Measurements from ENCODE around the gene BTBD2. TPM values are rescaled to one million over a fixed set of nuclear protein-coding genes. Genes with fewer than 3 reads are reported as not detected.

Gene BTBD2
- total and polyA plus RNA-seq, 2 of the 13 experiments (the other 11 are each of a cell fraction or from before 2014, with no cell fraction given), result 28.1 to 45.3 TPM

- peak; percentile 24; the same call in 1 of the 2 replicates for TF ChIP-seq HDAC2 (CRISPR knock-in tag; IDR thresholded peaks at IDR 0.05)
- no peak for TF ChIP-seq GMEB2 (CRISPR knock-in tag; IDR thresholded peaks at IDR 0.05; ENCODE audit: low read depth)
- TF ChIP-seq ARID5B (CRISPR knock-in tag; IDR thresholded peaks at IDR 0.05), result 0 out of 2 replicates have a peak, but pooled peaks have one; percentile 10
- TF ChIP-seq BCL6 (CRISPR knock-in tag; IDR thresholded peaks at IDR 0.05), result no peak
- TF ChIP-seq SAP130 (CRISPR knock-in tag; IDR thresholded peaks at IDR 0.05; ENCODE audit: low read depth), result peak; percentile 75
- TF ChIP-seq RBAK (CRISPR knock-in tag; IDR thresholded peaks at IDR 0.05), result no peak
- TF ChIP-seq CSRNP1 (CRISPR knock-in tag; IDR thresholded peaks at IDR 0.05), result no peak
- no peak for TF ChIP-seq PAWR (CRISPR knock-in tag; IDR thresholded peaks at IDR 0.05; ENCODE audit: borderline replicate concordance)
- TF ChIP-seq HIC2 (CRISPR knock-in tag; IDR thresholded peaks at IDR 0.05; ENCODE audit: low read depth), result peak; percentile 71
- TF ChIP-seq ZNF281 (CRISPR knock-in tag; IDR thresholded peaks at IDR 0.05; ENCODE audit: borderline replicate concordance), result no peak
- TF ChIP-seq GFI1 (CRISPR knock-in tag; IDR thresholded peaks at IDR 0.05; ENCODE audit: borderline replicate concordance), result no peak
- TF ChIP-seq ZNF777 (CRISPR knock-in tag; IDR thresholded peaks at IDR 0.05), result no peak
- peak; percentile 53; the same call in 1 of the 2 replicates for TF ChIP-seq AKAP8 (CRISPR knock-in tag; IDR thresholded peaks at IDR 0.05)
Observed at GRCh38 chr19:2055931-2056836, 40.7 kb upstream of the BTBD2 start (continued).

Measured in HepG2 (cell line).